Lower leg skin (tissue), 3 donors: ENCODE measurements around the gene CLUH.

Experiments
- CTCF ChIP-seq, 3 donors: fragments of 450-650 bp; IDR thresholded peaks; one replicate each; pipeline ENCODE4 v1.5.1; 2016; ENCODE audit warnings: antibody characterized with exemption in 3 of 3, mild to moderate bottlenecking in 3 of 3, moderate library complexity in 2 of 3
- POLR2A ChIP-seq, 2 donors: fragments of 450-650 bp; IDR thresholded peaks; one replicate each; pipeline ENCODE4 v1.6.1; 2016 to 2017; ENCODE audit warnings: antibody characterized with exemption in 2 of 2, mild to moderate bottlenecking in 1 of 2, moderate library complexity in 1 of 2

- TF ChIP-seq POLR2A (IDR thresholded peaks at IDR 0.05), result no peak
- no peak for TF ChIP-seq CTCF (IDR thresholded peaks at IDR 0.05)
Observed at GRCh38 chr17:2731807-2732206, 20.2 kb upstream of the CLUH start.
